ENCODE data around the gene MRGPRF. TPM values are rescaled to one million over a fixed set of nuclear protein-coding genes. Genes with fewer than 3 reads are reported as not detected.

MRGPRF gene
- total and polyA plus RNA-seq, 8 donors: 6.7 to 123 (median 20.8) TPM

DNA sequence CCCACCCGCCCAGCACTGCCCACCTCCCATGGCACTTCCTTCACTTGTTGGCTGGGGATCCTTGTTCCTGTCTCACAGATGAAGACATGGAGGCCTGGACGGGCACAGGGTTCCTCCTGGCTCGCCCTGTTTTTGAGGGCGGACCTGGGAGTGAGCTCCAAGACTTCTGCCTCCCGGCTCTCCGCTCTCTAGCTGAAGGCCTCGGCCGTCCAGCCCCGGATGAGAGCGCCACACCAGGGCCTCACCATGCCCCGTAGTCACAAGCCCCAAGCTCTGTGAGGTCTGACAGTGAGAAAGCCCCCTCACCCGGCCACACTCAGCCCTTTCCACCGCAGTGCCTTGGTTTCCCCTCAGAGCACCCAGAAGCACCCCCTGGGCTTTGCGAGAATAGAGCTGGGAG is 44.8 kb upstream of the MRGPRF start:
- TF ChIP-seq EP300 (IDR thresholded peaks at IDR 0.05): no peak

GRCh38 chr11:69057236-69057635 is 44.2 kb upstream of the MRGPRF start:
- 87 to 97% (median 96%) methylated on average over 14 to 15 of the region's 15 CpGs for WGBS, 5 donors
- Histone ChIP-seq H3K36me3 (peaks cover 28 to 82% (median 66%) of the 10 kb centered on the region in 4 donors), H3K4me1 (peaks cover 35 to 48% (median 40%) of the 10 kb centered on the region in 4 donors)

More for the DNA sequence above, 44.8 kb upstream of the MRGPRF start:
- intact Hi-C loops (cut with DNase I; ENCODE audit: low total_unique reads): no loop called here
- Histone ChIP-seq H3K9me3 (no peaks in the 10 kb centered on the region), H3K4me3 (no peak overlapping the region), H3K36me3 (peaks cover 28 to 88% (median 72%) of the 10 kb centered on the region in 4 donors), H3K27ac (no peak overlapping the region), H3K4me1 (peaks cover 29 to 42% (median 34%) of the 10 kb centered on the region in 4 donors), H3K27me3 (no peaks in the 10 kb centered on the region)
- 89 to 95% (median 90%) methylated on average over 11 to 14 of the region's 14 CpGs for WGBS, 5 donors
- no peak for DNase-seq

DNA sequence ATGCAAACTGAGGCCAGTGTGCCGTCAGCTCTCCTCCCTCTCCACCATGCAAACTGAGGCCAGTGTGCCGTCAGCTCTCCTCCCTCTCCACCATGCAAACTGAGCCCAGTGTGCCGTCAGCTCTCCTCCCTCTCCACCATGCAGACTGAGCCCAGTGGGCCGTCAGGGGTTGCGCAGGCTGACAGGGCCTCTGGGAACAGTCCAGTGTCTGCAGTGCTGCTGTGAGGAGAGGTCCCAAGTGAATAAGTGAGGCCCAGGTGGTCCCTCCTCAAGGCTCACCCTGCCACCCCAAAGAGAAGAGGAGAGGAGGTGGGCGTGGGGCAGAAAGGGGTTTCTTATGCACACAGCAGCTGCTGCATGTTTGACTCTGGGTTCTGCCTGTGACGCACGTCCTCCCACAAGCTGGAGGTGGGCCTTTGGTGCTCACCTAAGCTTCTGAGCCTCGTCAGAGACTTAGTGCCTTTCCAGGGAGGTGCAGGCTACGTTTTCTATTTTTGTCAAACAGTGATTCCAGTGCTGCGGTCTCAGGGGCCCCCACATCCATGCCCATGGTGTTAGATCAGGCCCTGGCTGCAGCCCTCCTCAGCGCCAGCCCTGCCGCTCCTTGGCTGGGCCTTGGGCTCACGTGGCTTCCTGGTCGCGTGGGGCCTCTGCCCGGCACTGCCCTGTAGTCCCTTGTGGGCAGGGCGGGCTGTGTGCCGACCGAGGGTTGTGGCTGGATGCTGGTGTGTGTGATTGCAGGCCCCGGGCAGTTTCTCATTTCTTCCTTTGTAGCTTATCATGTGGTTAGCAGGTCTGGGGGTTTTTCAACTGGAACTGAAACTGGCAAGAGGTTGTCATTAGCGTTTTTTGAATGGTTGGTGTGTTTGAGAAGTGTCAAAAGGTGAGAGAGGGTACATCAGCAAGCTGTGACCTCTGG is 42.8 kb upstream of the MRGPRF start:
- Histone ChIP-seq H3K4me1 (peaks cover 43 to 62% (median 53%) of the 10 kb centered on the region in 4 donors), H3K27me3 (no peaks in the 10 kb centered on the region), H3K4me3 (no peak overlapping the region), H3K9me3 (no peaks in the 10 kb centered on the region), H3K27ac (peak overlapping the region in 3 of 5 donors; percentile 34 to 70 (median 66)), H3K36me3 (peaks cover 28 to 72% (median 58%) of the 10 kb centered on the region in 4 donors)
- TF ChIP-seq POLR2A (IDR thresholded peaks at IDR 0.05) (no peak), CTCF (IDR thresholded peaks at IDR 0.05) (no peak), EP300 (IDR thresholded peaks at IDR 0.05) (no peak), POLR2AphosphoS5 (IDR thresholded peaks at IDR 0.05) (peak in 2 of 3 donors; percentile 15 to 72)
- WGBS, 5 donors: 36 to 57% (median 54%) methylated on average over 21 to 22 of the region's 22 CpGs
- intact Hi-C loops (cut with DNase I; ENCODE audit: low total_unique reads): no loop called here
- DNase-seq: peak; percentile 69 to 84

More at GRCh38 chr11:69057236-69057635, 44.2 kb upstream of the MRGPRF start:
- no peak overlapping the region for H3K4me3 ChIP-seq
- no peaks in the 10 kb centered on the region for H3K9me3 ChIP-seq
- no peaks in the 10 kb centered on the region for H3K27me3 ChIP-seq
- TF ChIP-seq POLR2AphosphoS5 (IDR thresholded peaks at IDR 0.05) (no peak), POLR2A (IDR thresholded peaks at IDR 0.05) (no peak), EP300 (IDR thresholded peaks at IDR 0.05) (no peak), CTCF (IDR thresholded peaks at IDR 0.05) (no peak)
- DNase-seq: no peak
- no peak overlapping the region for H3K27ac ChIP-seq
- intact Hi-C loops (cut with DNase I; ENCODE audit: low total_unique reads): no loop called here

GRCh38 chr11:69055212-69055586 is 42.2 kb upstream of the MRGPRF start:
- H3K4me1 ChIP-seq: peaks cover 50 to 68% (median 60%) of the 10 kb centered on the region in 4 donors
- H3K27me3 ChIP-seq: no peaks in the 10 kb centered on the region
- TF ChIP-seq EP300 (IDR thresholded peaks at IDR 0.05): no peak
- TF ChIP-seq POLR2A (IDR thresholded peaks at IDR 0.05): no peak
- no peak for TF ChIP-seq POLR2AphosphoS5 (IDR thresholded peaks at IDR 0.05)
- intact Hi-C loops (cut with DNase I; ENCODE audit: low total_unique reads): no loop called here
- 49 to 83% (median 60%) methylated on average over 21 of the region's 21 CpGs for WGBS, 5 donors
- H3K27ac ChIP-seq: peak overlapping the region; percentile 6 to 73 (median 66)
- H3K36me3 ChIP-seq: peaks cover 28 to 66% (median 52%) of the 10 kb centered on the region in 4 donors
- H3K9me3 ChIP-seq: no peaks in the 10 kb centered on the region
- peak; percentile 65 to 77 for DNase-seq
- no peak overlapping the region for H3K4me3 ChIP-seq

GRCh38 chr11:69054397-69055211 is 41.6 kb upstream of the MRGPRF start:
- DNase-seq: no peak
- Histone ChIP-seq H3K36me3 (peaks cover 27 to 60% (median 46%) of the 10 kb centered on the region in 4 donors), H3K4me3 (no peak overlapping the region), H3K27ac (peak overlapping the region; percentile 6 to 73 (median 66)), H3K27me3 (no peaks in the 10 kb centered on the region), H3K4me1 (peaks cover 56 to 74% (median 66%) of the 10 kb centered on the region in 4 donors), H3K9me3 (no peaks in the 10 kb centered on the region)
- no peak for TF ChIP-seq POLR2AphosphoS5 (IDR thresholded peaks at IDR 0.05)
- TF ChIP-seq CTCF (IDR thresholded peaks at IDR 0.05): no peak
- no peak for TF ChIP-seq EP300 (IDR thresholded peaks at IDR 0.05)
- TF ChIP-seq POLR2A (IDR thresholded peaks at IDR 0.05): no peak
- 86 to 92% (median 89%) methylated on average over 18 to 31 of the region's 31 CpGs for WGBS, 5 donors
- intact Hi-C loops (cut with DNase I; ENCODE audit: low total_unique reads): no loop called here
